ENCODE data around the gene PLAAT5.

DNA sequence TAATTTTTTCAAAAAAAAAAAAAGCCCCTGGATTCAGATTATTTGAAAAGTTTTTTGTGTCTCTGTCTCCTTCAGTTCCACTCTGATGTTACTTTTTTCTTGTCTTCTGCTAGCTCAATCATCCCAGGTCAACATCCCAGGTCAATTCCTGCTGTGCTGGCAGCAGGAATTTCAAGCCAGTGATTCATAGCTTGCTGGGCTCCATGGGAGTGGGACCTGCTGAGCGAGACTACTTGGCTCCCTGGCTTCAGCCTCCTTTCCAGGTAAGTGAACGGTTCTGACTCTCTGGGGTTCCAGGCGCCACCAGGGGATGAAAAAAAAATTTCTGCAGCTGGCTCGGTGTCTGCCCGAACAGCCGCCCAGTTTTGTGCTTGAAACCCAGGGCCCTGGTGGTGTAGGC is 31.4 kb downstream of the PLAAT5 start:
- TF ChIP-seq TAF1 (IDR thresholded peaks at IDR 0.05; ENCODE audit: low read depth, low read length), result no peak
- TF ChIP-seq POLR2AphosphoS5 (IDR thresholded peaks at IDR 0.05; ENCODE audit: low read depth, low read length), result no peak
- no peak for TF ChIP-seq POLR2A (IDR thresholded peaks at IDR 0.05; ENCODE audit: low read depth, low read length)
- TF ChIP-seq PAX5 (IDR thresholded peaks at IDR 0.05; ENCODE audit: insufficient read depth, low read length, severe bottlenecking), result no peak
- no peak for TF ChIP-seq SPI1 (IDR thresholded peaks at IDR 0.05; ENCODE audit: low read depth, low read length)
